Upper lobe of left lung (tissue), 4 donors: ENCODE results near the gene DENND4B.

ENCODE experiments used
- CTCF ChIP-seq, 6 experiments: fragments of 450-650 bp in 4 of 6; fragments of 200-600 bp in 2 of 6; sonication (generic) in 2 of 6; IDR thresholded peaks; one replicate each; pipeline ENCODE4 v1.5.1; 2016 to 2019; ENCODE audit warnings: antibody characterized with exemption in 6 of 6
- POLR2A ChIP-seq, 4 donors: fragments of 450-650 bp; IDR thresholded peaks; one replicate each; pipeline ENCODE4 v1.5.1; 2016 to 2017; ENCODE audit warnings: antibody characterized with exemption in 4 of 4, mild to moderate bottlenecking in 2 of 4
- POLR2AphosphoS5 ChIP-seq, 2 donors: sonication (generic); formaldehyde crosslinking; IDR thresholded peaks; one replicate each; pipeline ENCODE4 v1.5.1; 2017; ENCODE audit warnings: antibody characterized with exemption in 2 of 2

GRCh38 chr1:153906396-153906795 lies 40.1 kb downstream of the DENND4B start:
- TF ChIP-seq CTCF (IDR thresholded peaks at IDR 0.05) (no peak), POLR2A (IDR thresholded peaks at IDR 0.05) (no peak), POLR2AphosphoS5 (IDR thresholded peaks at IDR 0.05) (no peak)
